DMS153 treated with DMSO at 0.1 percent for 48 hours (cell line): ENCODE measurements around the gene AIMP1.
"Not testable (repeated sequence)": the region's sequence is repeated elsewhere in the genome, so short reads cannot be mapped to it uniquely, and the experiment has no call there.

Experiments used
- DNase-seq: peaks from one replicate; lab custom pipeline; 2025; ENCODE audit not compliant: unreplicated experiment; lab: John Stamatoyannopoulos, UW

AIMP1 gene

GRCh38 chr4:106312377-106312776 is 4.0 kb upstream of the AIMP1 start:
- no peak for DNase-seq

GRCh38 chr4:106312997-106313522 is 3.3 kb upstream of the AIMP1 start:
- DNase-seq: no peak

GRCh38 chr4:106314960-106315359 is 1.4 kb upstream of the AIMP1 start:
- no peak for DNase-seq

GRCh38 chr4:106315476-106315967 is 828 bp upstream of the AIMP1 start:
- DNase-seq: no peak

DNA sequence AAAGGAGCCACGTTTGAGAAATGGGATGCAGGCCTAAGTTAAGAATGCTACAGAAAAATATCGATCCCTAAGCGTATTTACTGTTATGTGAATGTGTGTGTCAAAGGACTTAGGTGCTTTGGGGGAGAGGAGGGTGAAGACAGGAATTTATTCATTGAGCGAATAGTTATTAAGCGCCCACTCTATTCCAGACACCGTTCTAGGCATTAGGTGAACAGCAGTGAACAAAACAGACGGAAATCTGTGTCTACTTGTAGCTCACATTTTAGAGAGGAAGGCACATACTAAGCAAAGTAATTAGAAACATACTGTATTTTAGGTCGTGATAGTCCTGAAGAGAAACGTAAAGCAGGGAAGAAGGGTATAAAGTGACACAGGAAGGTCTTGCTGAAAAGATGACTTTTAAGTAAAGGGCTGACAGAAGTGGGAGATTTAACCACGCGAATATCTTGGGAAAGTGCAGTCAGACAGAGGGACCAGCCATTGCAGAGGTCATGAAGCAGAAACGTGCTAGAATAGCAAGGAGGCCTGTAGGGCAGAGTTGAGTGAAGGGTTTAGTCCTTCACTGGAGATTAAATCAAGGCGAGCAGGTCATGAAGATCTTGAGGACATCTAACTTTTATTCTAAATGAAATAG is 541 bp downstream of the AIMP1 start:
- DNase-seq: no peak

DNA sequence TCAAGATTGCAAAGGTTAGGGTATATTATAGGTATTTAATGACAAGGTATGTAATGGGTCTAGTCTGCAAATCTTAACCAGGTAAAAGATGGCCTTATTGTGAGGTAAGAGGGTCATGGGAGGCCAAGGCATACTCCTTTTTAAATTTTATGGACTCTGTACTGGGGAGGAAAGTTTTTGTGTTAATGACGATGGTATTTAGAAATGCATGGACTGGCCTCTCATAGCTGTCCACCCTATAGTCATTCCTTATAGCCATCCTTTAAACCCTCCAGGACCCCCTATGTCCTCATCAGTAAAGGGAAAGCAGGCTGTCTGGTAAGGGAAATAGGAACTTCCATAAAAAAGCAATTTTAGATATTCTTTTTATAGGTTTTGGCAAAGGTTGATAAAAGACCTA is 1.5 kb downstream of the AIMP1 start:
- no peak for DNase-seq

DNA sequence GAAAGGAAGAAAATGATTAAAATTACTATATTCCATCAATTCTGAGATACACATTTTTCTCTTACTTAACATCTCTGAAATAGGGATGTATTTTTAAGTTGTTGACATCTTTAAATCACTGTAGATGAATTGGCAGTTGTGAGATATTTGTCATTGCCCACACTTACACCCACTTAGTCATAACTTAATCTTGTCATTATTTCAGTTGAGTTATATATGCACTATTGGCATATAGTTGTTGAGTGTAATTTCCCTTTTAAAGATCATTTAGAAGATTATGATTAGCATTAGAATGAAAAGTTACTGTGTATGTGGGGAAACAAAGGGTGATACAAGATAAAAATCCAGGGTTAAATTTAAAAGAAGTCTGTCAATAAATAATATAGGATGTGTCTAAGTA is 2.2 kb downstream of the AIMP1 start:
- no peak for DNase-seq

GRCh38 chr4:106320235-106320634 is 3.9 kb downstream of the AIMP1 start:
- DNase-seq: no peak

DNA sequence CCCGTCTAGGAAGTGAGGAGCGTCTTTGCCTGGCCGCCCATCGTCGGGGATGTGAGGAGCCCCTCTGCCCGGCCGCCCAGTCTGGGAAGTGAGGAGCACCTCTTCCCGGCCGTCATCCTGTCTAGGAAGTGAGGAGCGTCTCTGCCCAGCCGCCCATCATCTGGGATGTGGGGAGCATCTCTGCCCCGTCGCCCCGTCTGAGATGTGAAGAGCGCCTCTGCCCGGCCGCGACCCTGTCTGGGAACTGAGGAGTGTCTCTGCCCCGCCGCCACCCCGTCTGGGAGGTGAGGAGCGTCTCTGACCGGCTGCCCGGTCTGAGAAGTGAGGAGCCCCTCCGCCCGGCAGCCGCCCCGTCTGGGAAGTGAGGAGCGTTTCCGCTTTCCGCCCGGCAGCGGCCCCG is 4.8 kb downstream of the AIMP1 start:
- not testable (repeated sequence) for DNase-seq

DNA sequence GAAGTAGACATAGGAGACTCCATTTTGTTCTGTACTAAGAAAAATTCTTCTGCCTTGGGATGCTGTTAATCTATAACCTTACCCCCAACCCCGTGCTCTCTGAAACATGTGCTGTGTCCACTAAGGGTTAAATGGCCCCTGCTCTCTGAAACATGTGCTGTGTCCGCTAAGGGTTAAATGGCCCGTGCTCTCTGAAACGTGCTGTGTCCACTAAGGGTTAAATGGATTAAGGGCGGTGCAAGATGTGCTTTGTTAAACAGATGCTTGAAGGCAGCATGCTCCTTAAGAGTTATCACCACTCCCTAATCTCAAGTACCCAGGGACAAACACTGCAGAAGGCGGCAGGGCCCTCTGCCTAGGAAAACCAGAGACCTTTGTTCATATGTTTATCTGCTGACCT is 5.5 kb downstream of the AIMP1 start:
- DNase-seq: not testable (repeated sequence)

DNA sequence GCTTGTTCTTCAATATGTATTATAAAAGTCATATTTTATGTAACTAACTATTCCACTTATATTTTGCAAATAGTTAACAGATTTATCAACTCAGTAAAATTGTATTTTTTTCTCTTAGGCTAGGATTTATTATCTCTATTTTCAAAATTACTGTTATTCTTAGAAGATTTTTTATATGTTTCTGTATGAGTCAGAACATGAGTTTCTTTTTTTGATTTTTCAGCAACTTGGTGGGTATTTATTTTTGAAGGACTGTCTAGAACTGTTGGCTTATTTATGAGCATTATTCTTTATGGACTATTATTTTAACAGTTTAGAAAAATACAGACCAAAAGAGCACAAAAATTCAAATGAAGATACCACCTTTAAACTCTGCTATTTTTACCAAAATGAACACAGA is 6.8 kb downstream of the AIMP1 start:
- no peak for DNase-seq

DNA sequence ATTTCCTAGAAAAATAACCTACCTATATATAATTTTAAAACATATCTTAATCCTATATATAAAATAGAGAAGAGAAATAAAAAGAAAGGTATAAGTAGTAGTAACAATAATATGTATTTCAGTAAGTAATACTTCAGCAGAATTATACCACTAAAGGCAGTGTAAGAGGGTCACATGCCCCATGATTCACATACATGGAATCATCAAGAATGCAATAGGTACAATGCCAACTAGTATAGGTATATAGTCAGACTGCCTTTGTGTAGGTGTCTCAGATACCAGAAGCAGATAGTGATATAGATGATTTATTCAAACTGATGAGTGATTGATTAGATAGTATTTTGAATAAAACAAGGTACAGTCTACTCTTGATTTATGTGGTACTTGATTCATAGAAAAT is 9.4 kb downstream of the AIMP1 start:
- DNase-seq: no peak

- DNase-seq: no peak
These were observed 12.8 kb downstream of the AIMP1 start for GRCh38 chr4:106329041-106329618.

GRCh38 chr4:106333186-106333585 is 16.8 kb downstream of the AIMP1 start:
- no peak for DNase-seq

DNA sequence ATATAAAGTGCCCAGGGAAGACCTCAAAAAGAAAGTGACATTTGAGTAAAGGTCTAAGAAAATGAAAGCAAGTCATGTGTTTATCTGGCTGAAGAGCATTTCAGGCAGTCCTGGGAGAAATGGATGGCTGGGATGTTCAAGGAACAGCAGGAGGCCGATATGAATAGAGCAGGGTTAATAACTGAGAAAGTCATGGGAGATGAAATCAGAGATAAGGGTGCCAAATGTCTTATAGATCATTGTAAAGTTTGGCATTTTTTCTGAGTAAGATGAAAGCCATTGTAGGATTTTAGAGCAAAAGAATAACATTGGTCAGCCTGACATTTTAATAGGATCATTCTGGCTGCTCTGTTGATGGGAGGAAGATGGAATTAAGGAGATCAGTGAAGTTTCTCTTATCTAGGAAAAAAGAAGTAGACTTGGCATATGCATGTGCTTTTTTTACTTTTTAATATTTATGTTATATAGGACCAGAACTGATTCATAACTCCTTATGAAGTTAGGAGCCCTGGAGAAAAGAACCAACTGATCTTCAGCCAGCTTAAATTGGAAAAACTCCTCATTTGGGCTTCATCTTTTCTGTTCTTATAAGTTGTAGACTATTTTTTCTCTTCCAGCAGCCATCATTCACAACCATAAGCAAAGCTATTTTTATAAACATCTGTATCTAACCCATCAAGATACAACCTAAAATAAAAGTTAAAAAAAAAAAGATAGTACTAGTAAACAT is 18.6 kb downstream of the AIMP1 start:
- no peak for DNase-seq

DNA sequence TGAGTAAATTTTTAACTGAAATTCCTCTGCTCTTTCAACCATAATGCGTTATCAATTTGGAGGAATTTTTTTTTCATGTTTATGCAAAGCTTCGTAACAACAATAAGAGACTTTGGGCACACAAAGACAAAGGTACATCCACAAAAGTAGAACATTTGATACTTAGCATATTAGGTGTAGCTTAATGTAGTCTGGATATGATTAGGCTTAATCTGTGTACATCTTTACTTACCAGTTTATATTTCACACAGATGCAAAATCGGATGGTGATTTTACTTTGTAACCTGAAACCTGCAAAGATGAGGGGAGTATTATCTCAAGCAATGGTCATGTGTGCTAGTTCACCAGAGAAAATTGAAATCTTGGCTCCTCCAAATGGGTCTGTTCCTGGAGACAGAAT is 20.3 kb downstream of the AIMP1 start:
- DNase-seq: no peak

- DNase-seq: no peak
These were observed 21.6 kb downstream of the AIMP1 start for GRCh38 chr4:106337916-106338315.

- no peak for DNase-seq
These were observed 22.3 kb downstream of the AIMP1 start for GRCh38 chr4:106338671-106339070.

GRCh38 chr4:106339431-106339830 is 23.1 kb downstream of the AIMP1 start:
- DNase-seq: no peak

- DNase-seq: no peak
These were observed 24.4 kb downstream of the AIMP1 start for GRCh38 chr4:106340774-106341173.

DNA sequence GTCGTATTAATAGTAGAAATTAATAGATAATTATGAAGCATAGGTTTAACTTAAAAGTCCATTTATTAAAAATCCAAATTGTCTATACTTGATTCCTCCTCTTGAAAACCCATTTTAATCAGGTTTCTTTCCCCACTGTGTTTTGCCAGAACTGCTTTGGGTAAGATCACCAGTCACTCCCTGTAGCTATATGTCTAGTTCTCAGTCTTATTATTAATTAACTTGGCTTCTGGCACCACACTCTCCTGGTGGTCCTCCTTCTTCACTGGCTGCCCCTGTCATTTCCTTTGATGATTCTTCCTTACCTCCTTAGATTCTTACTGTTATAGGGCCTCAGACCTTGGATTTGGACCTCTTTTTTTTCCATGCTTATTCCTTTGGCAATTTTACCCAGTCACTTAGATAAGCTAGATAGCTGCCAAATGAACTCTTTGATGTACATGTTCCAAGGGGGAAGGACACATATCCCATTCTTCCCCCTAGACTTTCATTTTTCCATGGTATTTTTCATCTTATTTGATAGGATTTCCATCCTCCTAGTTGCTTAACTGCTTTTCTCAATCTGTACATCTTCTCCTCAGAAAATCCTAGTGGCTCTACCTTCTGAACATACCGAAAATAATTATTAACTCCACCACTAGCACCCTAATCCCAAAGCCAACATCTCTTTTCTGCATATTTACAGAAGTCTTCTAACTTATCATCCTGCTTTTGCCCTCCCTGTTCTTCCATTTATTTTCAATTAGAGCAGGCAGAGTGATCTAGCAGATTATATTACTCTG is 27.7 kb downstream of the AIMP1 start:
- no peak for DNase-seq
